ENCODE data around the gene PTPN23.

The PTPN23 gene

DNA sequence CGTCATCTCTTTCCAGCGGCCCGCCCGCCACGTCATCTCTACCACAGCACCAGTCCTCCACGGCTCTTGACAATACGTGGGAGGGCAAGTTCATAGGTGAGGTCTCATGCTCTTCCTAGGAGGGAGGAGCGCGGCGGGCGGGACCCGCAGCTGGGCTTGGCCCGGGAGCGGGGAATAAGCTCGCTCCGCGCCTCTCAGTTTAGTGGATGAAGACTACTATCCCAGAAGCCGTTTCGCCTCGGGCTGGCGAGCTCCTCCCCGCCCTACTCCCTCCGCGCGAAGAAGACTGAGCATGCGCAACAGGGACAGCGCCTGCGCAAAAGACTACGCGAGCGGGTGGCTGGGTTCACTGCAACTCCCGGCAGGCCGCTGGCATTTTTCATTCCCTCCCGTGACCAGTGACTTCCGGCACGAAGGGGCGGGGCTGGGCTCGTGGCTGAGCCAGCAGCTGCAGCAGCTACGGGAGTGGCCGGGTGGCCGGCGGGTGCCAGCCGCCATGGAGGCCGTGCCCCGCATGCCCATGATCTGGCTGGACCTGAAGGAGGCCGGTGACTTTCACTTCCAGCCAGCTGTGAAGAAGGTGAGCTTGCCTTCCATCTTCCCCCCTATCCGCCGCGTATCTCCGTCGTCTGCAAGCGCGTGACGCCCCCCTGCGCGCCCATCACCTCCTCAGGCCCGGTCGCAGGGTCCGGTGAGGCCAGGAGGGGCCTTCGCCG lies at the start of gene PTPN23:
TSS of gene PTPN23 (plus strand) at position 421 of the 716 bp plus-strand sequence. CDS start at position 497, 76 bp downstream.
- TF ChIP-seq FOXP2 (optimal IDR thresholded peaks at IDR 0.05; ENCODE audit: control extremely low read depth, extremely low read length, insufficient read depth) (no peak), POLR2AphosphoS5 (IDR thresholded peaks at IDR 0.05; ENCODE audit: borderline replicate concordance, low read depth, low read length) (peak; percentile 83)
- Histone ChIP-seq H3K9me3 (ENCODE audit: low read depth, low read length) (no peaks in the 10 kb centered on the region), H3K36me3 (ENCODE audit: insufficient read depth, low read length) (no peaks in the 10 kb centered on the region), H3K27ac (peak within 1 kb of the TSS; percentile 31; the same call in 1 of the 2 replicates), H3K9ac (ENCODE audit: insufficient read length) (peak within 1 kb of the TSS; percentile 92), H3K4me3 (peak within 1 kb of the TSS; percentile 87)
- peak; percentile 82 for DNase-seq (ENCODE audit: low read depth, low spot score)

- H3K9me3 ChIP-seq (ENCODE audit: low read depth, low read length): no peaks in the 10 kb centered on the region
- no peaks in the 10 kb centered on the region; the same call in 1 of the 2 replicates for H3K36me3 ChIP-seq (ENCODE audit: insufficient read depth, low read length)
- TF ChIP-seq FOXP2 (optimal IDR thresholded peaks at IDR 0.05; ENCODE audit: control extremely low read depth, extremely low read length, insufficient read depth) (no peak), POLR2AphosphoS5 (IDR thresholded peaks at IDR 0.05; ENCODE audit: borderline replicate concordance, low read depth, low read length) (no peak), EZH2 (IDR thresholded peaks at IDR 0.05) (no peak)
- no peak overlapping the region for H3K4me3 ChIP-seq
- H3K9ac ChIP-seq (ENCODE audit: insufficient read length): no peak overlapping the region
- DNase-seq (ENCODE audit: low read depth, low spot score): no peak
- H3K27ac ChIP-seq: no peak overlapping the region
Measured at GRCh38 chr3:47333907-47334306, 46.9 kb upstream of the PTPN23 start.

DNA sequence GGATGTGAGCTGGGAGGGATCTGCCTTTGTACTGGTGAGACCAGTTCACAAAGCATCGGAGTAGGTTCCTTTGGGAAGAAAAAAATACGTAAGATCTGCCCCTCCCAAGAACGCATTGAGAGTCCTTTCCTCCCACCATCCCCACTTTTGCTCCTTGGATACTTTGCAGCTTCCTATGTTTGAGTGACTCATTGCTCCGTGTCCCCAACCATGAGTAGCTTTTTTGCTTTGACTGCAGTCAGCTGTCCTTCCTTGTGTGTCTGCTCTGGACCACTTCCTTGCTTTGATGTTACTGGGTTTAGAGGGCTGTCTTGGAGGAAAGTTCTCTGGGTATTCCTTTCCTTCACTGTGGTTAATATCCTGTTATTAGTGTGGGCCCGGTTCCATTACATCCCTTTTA lies 43.2 kb upstream of the PTPN23 start:
- Histone ChIP-seq H3K9me3 (ENCODE audit: low read depth, low read length) (no peaks in the 10 kb centered on the region), H3K4me3 (no peak overlapping the region), H3K9ac (ENCODE audit: insufficient read length) (no peak overlapping the region), H3K27ac (no peak overlapping the region), H3K36me3 (ENCODE audit: insufficient read depth, low read length) (no peaks in the 10 kb centered on the region; the same call in 1 of the 2 replicates)
- no peak for DNase-seq (ENCODE audit: low read depth, low spot score)
- TF ChIP-seq POLR2AphosphoS5 (IDR thresholded peaks at IDR 0.05; ENCODE audit: borderline replicate concordance, low read depth, low read length): no peak
- TF ChIP-seq EZH2 (IDR thresholded peaks at IDR 0.05): no peak
- TF ChIP-seq FOXP2 (optimal IDR thresholded peaks at IDR 0.05; ENCODE audit: control extremely low read depth, extremely low read length, insufficient read depth): no peak

DNA sequence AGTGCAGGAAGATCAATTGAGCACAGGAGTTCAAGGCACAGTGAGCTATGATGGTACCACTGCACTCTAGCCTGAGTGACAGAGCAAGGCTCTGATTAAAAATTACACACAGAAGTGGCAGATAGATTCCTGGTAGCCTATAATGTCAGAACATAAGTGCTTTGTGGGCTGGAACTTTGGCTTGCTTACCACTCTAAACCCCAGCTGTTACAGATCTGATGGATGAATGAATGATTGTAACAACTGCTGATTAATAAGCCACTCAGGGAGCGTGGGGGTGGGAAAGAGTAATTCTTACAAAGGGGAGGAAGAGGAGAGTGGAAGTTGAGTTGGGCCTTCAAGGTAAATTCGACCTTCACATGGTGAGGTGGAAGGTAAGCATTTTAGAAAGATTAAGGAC lies 40.9 kb upstream of the PTPN23 start:
- Histone ChIP-seq H3K27ac (no peak overlapping the region), H3K9ac (ENCODE audit: insufficient read length) (no peak overlapping the region), H3K36me3 (ENCODE audit: insufficient read depth, low read length) (no peaks in the 10 kb centered on the region; the same call in 1 of the 2 replicates), H3K9me3 (ENCODE audit: low read depth, low read length) (no peaks in the 10 kb centered on the region), H3K4me3 (no peak overlapping the region)
- TF ChIP-seq EZH2 (IDR thresholded peaks at IDR 0.05) (no peak), FOXP2 (optimal IDR thresholded peaks at IDR 0.05; ENCODE audit: control extremely low read depth, extremely low read length, insufficient read depth) (no peak), POLR2AphosphoS5 (IDR thresholded peaks at IDR 0.05; ENCODE audit: borderline replicate concordance, low read depth, low read length) (no peak)
- DNase-seq (ENCODE audit: low read depth, low spot score): no peak

- H3K9me3 ChIP-seq (ENCODE audit: low read depth, low read length): no peaks in the 10 kb centered on the region
- no peak for TF ChIP-seq FOXP2 (optimal IDR thresholded peaks at IDR 0.05; ENCODE audit: control extremely low read depth, extremely low read length, insufficient read depth)
- TF ChIP-seq EZH2 (IDR thresholded peaks at IDR 0.05): no peak
- no peak for TF ChIP-seq POLR2AphosphoS5 (IDR thresholded peaks at IDR 0.05; ENCODE audit: borderline replicate concordance, low read depth, low read length)
- H3K4me3 ChIP-seq: no peak overlapping the region
- no peaks in the 10 kb centered on the region; the same call in 1 of the 2 replicates for H3K36me3 ChIP-seq (ENCODE audit: insufficient read depth, low read length)
- H3K9ac ChIP-seq (ENCODE audit: insufficient read length): no peak overlapping the region
- no peak for DNase-seq (ENCODE audit: low read depth, low spot score)
- no peak overlapping the region for H3K27ac ChIP-seq
Measured at GRCh38 chr3:47340866-47341265, 40.0 kb upstream of the PTPN23 start.

DNA sequence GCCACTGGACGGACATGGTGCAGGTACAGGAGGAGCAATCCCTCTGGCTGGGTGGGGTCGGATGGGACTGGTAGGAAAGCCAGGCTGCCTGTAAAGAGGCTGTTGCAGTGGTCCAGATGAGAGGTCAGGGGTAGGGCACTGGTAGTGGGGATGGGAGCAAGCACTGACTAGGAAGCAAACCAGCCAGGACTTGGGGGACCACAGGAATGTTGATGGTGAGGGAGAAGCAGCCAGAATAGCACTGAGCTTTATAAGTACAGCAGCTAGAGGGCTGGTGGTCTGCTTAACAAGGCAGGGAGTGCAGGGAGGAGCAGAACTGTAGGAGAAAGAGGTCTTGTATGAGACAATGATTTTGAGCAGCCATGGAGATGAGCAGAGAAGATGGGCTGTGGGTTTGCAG lies 38.7 kb upstream of the PTPN23 start:
- Histone ChIP-seq H3K9ac (ENCODE audit: insufficient read length) (no peak overlapping the region), H3K27ac (no peak overlapping the region), H3K36me3 (ENCODE audit: insufficient read depth, low read length) (no peaks in the 10 kb centered on the region; the same call in 1 of the 2 replicates), H3K9me3 (ENCODE audit: low read depth, low read length) (no peaks in the 10 kb centered on the region), H3K4me3 (no peak overlapping the region)
- TF ChIP-seq POLR2AphosphoS5 (IDR thresholded peaks at IDR 0.05; ENCODE audit: borderline replicate concordance, low read depth, low read length): no peak
- no peak for TF ChIP-seq EZH2 (IDR thresholded peaks at IDR 0.05)
- no peak for TF ChIP-seq FOXP2 (optimal IDR thresholded peaks at IDR 0.05; ENCODE audit: control extremely low read depth, extremely low read length, insufficient read depth)
- DNase-seq (ENCODE audit: low read depth, low spot score): no peak

DNA sequence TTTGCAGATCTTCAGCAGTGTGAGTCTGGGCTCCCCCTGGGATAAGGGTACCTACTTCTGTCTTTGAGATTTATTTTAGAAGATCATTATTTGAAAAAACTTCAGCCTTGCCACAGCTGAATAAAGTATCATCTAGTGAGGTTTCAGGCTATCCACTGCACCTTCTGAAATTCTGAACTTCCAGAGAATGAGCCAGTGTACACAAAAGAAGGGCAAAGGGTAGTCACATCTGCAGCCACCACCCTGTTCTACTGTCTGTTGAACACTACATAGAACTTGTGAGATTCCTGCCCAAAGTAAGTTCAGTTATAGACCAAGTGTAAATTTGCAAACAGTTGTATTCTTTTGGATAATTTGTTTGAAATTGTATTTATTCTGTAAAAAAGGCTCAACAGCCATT lies 38.0 kb upstream of the PTPN23 start:
- H3K27ac ChIP-seq: no peak overlapping the region
- DNase-seq (ENCODE audit: low read depth, low spot score): no peak
- H3K36me3 ChIP-seq (ENCODE audit: insufficient read depth, low read length): no peaks in the 10 kb centered on the region
- TF ChIP-seq EZH2 (IDR thresholded peaks at IDR 0.05) (no peak), FOXP2 (optimal IDR thresholded peaks at IDR 0.05; ENCODE audit: control extremely low read depth, extremely low read length, insufficient read depth) (no peak), POLR2AphosphoS5 (IDR thresholded peaks at IDR 0.05; ENCODE audit: borderline replicate concordance, low read depth, low read length) (no peak)
- no peaks in the 10 kb centered on the region for H3K9me3 ChIP-seq (ENCODE audit: low read depth, low read length)
- no peak overlapping the region for H3K9ac ChIP-seq (ENCODE audit: insufficient read length)
- no peak overlapping the region for H3K4me3 ChIP-seq

GRCh38 chr3:47343471-47343971 lies 37.3 kb upstream of the PTPN23 start:
- TF ChIP-seq FOXP2 (optimal IDR thresholded peaks at IDR 0.05; ENCODE audit: control extremely low read depth, extremely low read length, insufficient read depth) (no peak), POLR2AphosphoS5 (IDR thresholded peaks at IDR 0.05; ENCODE audit: borderline replicate concordance, low read depth, low read length) (no peak), EZH2 (IDR thresholded peaks at IDR 0.05) (no peak)
- Histone ChIP-seq H3K27ac (no peak overlapping the region), H3K9ac (ENCODE audit: insufficient read length) (no peak overlapping the region), H3K4me3 (no peak overlapping the region), H3K9me3 (ENCODE audit: low read depth, low read length) (no peaks in the 10 kb centered on the region), H3K36me3 (ENCODE audit: insufficient read depth, low read length) (no peaks in the 10 kb centered on the region)
- DNase-seq (ENCODE audit: low read depth, low spot score): no peak

Data from SK-N-MC (cell line).